GM23338 (cell line): ENCODE measurements around the gene RHOF.

Experiments
- CREB1 ChIP-seq: fragments of 250-450 bp; sonication (Bioruptor Pico); IDR thresholded peaks from 2 replicates; pipeline ENCODE4 v1.5.0; 2020; ENCODE audit warnings: low read depth, mild to moderate bottlenecking, moderate library complexity
- CTCF ChIP-seq, 2 experiments: fragments of 200-600 bp in 1 of 2; sonication (generic) in 1 of 2; conservative IDR thresholded peaks; 2 replicates each; pipeline versions ENCODE4 v1.5.1 to v1.6.1; 2016 to 2017; ENCODE audit warnings: antibody characterized with exemption in 2 of 2, low read depth in 2 of 2, mild to moderate bottlenecking in 2 of 2, moderate library complexity in 1 of 2
- ETS1 ChIP-seq: IDR thresholded peaks from 2 replicates; pipeline ENCODE4 v1.6.1; 2016; ENCODE audit warnings: antibody characterized with exemption
- EZH2 ChIP-seq: fragments of 200-600 bp; sonication (generic); IDR thresholded peaks from one replicate; pipeline ENCODE4 v1.8.0; 2017; ENCODE audit warnings: antibody characterized with exemption, mild to moderate bottlenecking, low read depth; ENCODE audit not compliant: unreplicated experiment
- EZH2phosphoT487 ChIP-seq: fragments of 200-600 bp; sonication (generic); IDR thresholded peaks from one replicate; pipeline ENCODE4 v1.8.1; 2018; ENCODE audit warnings: antibody characterized with exemption; ENCODE audit not compliant: unreplicated experiment
- JUNB ChIP-seq: IDR thresholded peaks from one replicate; pipeline ENCODE4 v1.6.1; 2016; ENCODE audit warnings: antibody characterized with exemption; ENCODE audit not compliant: unreplicated experiment
- NANOG ChIP-seq: IDR thresholded peaks from 2 replicates; pipeline ENCODE4 v1.6.1; 2016; ENCODE audit warnings: antibody characterized with exemption, borderline replicate concordance
- POLR2AphosphoS5 ChIP-seq: IDR thresholded peaks from 2 replicates; pipeline ENCODE4 v1.6.1; 2016; ENCODE audit warnings: antibody characterized with exemption, low read depth
- REST ChIP-seq: IDR thresholded peaks from one replicate; pipeline ENCODE4 v1.6.1; 2018; ENCODE audit warnings: antibody characterized with exemption; ENCODE audit not compliant: unreplicated experiment
- ZNF114 ChIP-seq: fragments of 250-450 bp; sonication (Bioruptor Pico); IDR thresholded peaks from 2 replicates; pipeline ENCODE4 v1.5.0; 2020; ENCODE audit warnings: mild to moderate bottlenecking, moderate library complexity
- ZNF331 ChIP-seq: fragments of 250-450 bp; sonication (Bioruptor Pico); IDR thresholded peaks from 2 replicates; pipeline ENCODE4 v1.5.0; 2020; ENCODE audit warnings: low read depth, mild to moderate bottlenecking, moderate library complexity
- ZNF462 ChIP-seq: fragments of 250-450 bp; sonication (Bioruptor Pico); IDR thresholded peaks from 2 replicates; pipeline ENCODE4 v1.5.0; 2020; ENCODE audit warnings: mild to moderate bottlenecking, moderate library complexity

GRCh38 chr12:121797937-121798786 is 4.7 kb upstream of the RHOF start:
- TF ChIP-seq CREB1 (CRISPR knock-in tag) (no peak), CTCF (conservative IDR thresholded peaks at IDR 0.05; ENCODE audit: low read depth in 2 of 2) (no peak), ZNF462 (CRISPR knock-in tag) (no peak), EZH2 (no peak), ZNF114 (CRISPR knock-in tag) (no peak), POLR2AphosphoS5 (0 out of 2 replicates have a peak, but pooled peaks have one; percentile 33), REST (no peak), EZH2phosphoT487 (no peak), JUNB (no peak), NANOG (no peak), ZNF331 (no peak), ETS1 (no peak)
